Calu3 (cell line): ENCODE results near the gene CRISP1. TPM values are rescaled to one million over a fixed set of nuclear protein-coding genes. Genes with fewer than 3 reads are reported as not detected.
A peak's percentile ranks its signal among the peaks of the same experiment; 100 is the strongest.

Experiments
- Bru-seq: library from RNA; stranded (reverse); fragments of 400-500 nt; gene quantifications from one replicate; lab custom pipeline; 2021; lab: Mats Ljungman, UMichigan
- BruChase-seq, 2 experiments: library from RNA; stranded (reverse); fragments of 400-500 nt; gene quantifications; one replicate each; lab custom pipeline; 2021; lab: Mats Ljungman, UMichigan
- BruUV-seq: library from RNA; stranded (reverse); fragments of 400-500 nt; replicated peaks from 2 replicates; lab custom pipeline; 2021; lab: Mats Ljungman, UMichigan
- CTCF ChIA-PET: fragments of 300-600 bp; sonication (Branson Sonifier 250); formaldehyde crosslinking; loops from one replicate; lab custom pipeline; 2022; ENCODE audit warnings: antibody characterized with exemption; lab: Charles Lee
- DNase-seq: peaks from one replicate; pipeline ENCODE4 v3.0.0; 2022
- H3K27ac Mint-ChIP-seq: one replicate; pipeline ENCODE4 v1.8.0; 2022; ENCODE audit warnings: mixed read lengths; ENCODE audit not compliant: unreplicated experiment
- H3K27me3 Mint-ChIP-seq: one replicate; pipeline ENCODE4 v1.8.0; 2022; ENCODE audit warnings: mixed read lengths; ENCODE audit not compliant: unreplicated experiment
- H3K36me3 Mint-ChIP-seq: one replicate; pipeline ENCODE4 v1.8.0; 2022; ENCODE audit warnings: mild to moderate bottlenecking, moderate library complexity, mixed read lengths; ENCODE audit not compliant: insufficient read depth, unreplicated experiment
- H3K4me1 Mint-ChIP-seq: one replicate; pipeline ENCODE4 v1.8.0; 2022; ENCODE audit warnings: mild to moderate bottlenecking, low read depth, mixed read lengths; ENCODE audit not compliant: unreplicated experiment
- H3K4me3 Mint-ChIP-seq: one replicate; pipeline ENCODE4 v1.8.0; 2022; ENCODE audit warnings: mild to moderate bottlenecking, low read depth, moderate library complexity, mixed read lengths; ENCODE audit not compliant: unreplicated experiment
- H3K9me3 Mint-ChIP-seq: one replicate; pipeline ENCODE4 v1.8.0; 2022; ENCODE audit warnings: low read depth, mixed read lengths; ENCODE audit not compliant: unreplicated experiment
- intact Hi-C: fragments of 100-400 bp; cut with micrococcal nuclease; formaldehyde crosslinking; loops from one replicate; pipeline ENCODE4 v1.10.0; 2022; ENCODE audit not compliant: unreplicated experiment
- long read RNA-seq: library from polyadenylated mRNA; stranded (forward); transcript quantifications from one replicate; pipeline ENCODE4 v2.0.0, GENCODE V29; 2022
- total RNA-seq: library from RNA; stranded (reverse); gene quantifications from 2 replicates; pipeline ENCODE4 v1.2.3, GENCODE V29; 2022
- TF ChIP-seq, protein P1 (sequence below): fragments of 200-600 bp; IDR thresholded peaks from one replicate; pipeline ENCODE4 v1.8.0; 2022; ENCODE audit warnings: antibody characterized with exemption; ENCODE audit not compliant: unreplicated experiment

CRISP1 gene, protein sequence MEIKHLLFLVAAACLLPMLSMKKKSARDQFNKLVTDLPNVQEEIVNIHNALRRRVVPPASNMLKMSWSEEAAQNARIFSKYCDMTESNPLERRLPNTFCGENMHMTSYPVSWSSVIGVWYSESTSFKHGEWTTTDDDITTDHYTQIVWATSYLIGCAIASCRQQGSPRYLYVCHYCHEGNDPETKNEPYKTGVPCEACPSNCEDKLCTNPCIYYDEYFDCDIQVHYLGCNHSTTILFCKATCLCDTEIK
- total RNA-seq (not detected in 2 replicates), Bru-seq, nascent RNA (not detected), BruChase-seq, experiment 1, labeled RNA remaining after a 6-hour chase (percentile 1 among the genes with signal in this experiment), BruChase-seq, experiment 2, labeled RNA remaining after a 2-hour chase (not detected)
- long read RNA-seq, result 0 reads

DNA sequence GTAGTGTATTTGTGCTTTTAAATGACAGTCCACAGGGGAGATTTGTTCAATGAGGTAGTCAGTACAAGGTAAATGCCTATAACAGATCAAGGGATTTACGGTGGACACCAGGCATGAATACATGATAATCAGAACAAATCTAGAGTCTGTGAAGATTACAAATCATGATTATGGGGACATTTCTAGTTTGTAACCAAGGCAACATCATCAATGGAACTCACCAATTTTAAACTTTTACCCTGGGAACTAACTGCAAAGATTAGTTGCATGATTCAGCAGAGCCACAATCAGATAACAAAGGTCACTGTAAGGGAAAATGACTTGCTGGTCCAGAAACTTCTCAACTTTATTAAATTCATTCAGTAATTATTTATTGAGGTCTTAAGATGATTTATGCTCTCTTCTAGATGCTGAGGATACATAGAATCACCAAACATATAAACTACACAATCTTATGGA is at the start of gene CRISP1:
CRISP1 (minus strand) TSS at position 51 of the 459 bp plus-strand sequence. CDS start 9,135 bp downstream, outside the sequence.
- Mint-ChIP-seq H3K4me1 (peaks cover 18% of the 10 kb centered on the region), H3K27ac (no peak within 1 kb of the TSS), H3K36me3 (no peaks in the 10 kb centered on the region), H3K4me3 (no peak within 1 kb of the TSS), H3K9me3 (peaks cover 8% of the 10 kb centered on the region), H3K27me3 (no peaks in the 10 kb centered on the region)
- BruUV-seq, result no TSS peak
- TF ChIP-seq, protein P1, sequence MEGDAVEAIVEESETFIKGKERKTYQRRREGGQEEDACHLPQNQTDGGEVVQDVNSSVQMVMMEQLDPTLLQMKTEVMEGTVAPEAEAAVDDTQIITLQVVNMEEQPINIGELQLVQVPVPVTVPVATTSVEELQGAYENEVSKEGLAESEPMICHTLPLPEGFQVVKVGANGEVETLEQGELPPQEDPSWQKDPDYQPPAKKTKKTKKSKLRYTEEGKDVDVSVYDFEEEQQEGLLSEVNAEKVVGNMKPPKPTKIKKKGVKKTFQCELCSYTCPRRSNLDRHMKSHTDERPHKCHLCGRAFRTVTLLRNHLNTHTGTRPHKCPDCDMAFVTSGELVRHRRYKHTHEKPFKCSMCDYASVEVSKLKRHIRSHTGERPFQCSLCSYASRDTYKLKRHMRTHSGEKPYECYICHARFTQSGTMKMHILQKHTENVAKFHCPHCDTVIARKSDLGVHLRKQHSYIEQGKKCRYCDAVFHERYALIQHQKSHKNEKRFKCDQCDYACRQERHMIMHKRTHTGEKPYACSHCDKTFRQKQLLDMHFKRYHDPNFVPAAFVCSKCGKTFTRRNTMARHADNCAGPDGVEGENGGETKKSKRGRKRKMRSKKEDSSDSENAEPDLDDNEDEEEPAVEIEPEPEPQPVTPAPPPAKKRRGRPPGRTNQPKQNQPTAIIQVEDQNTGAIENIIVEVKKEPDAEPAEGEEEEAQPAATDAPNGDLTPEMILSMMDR, result no peak
- no peak for DNase-seq
- intact Hi-C loops, result no loop called here
- CTCF ChIA-PET, result no interaction called here

DNA sequence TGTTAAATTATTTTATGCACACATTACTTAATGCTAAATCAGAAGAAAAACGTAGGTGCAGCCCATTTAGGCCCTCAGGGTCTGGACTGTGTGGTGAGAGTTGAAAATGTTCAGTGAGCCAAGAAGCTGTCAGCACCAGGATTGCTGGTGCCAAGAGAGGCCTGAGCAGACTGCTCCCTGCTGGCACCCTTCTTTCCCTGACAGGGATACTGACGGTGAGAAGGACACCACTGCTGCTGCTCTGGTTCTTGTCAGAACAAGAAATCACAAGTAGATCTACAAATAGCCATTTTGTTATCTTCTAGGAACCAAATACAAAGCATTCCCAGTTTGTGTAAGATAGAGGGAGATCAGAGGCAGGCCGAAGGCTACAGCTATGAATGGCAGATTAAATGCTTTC is 48.7 kb upstream of the CRISP1 start:
- BruUV-seq, result no TSS peak

DNA sequence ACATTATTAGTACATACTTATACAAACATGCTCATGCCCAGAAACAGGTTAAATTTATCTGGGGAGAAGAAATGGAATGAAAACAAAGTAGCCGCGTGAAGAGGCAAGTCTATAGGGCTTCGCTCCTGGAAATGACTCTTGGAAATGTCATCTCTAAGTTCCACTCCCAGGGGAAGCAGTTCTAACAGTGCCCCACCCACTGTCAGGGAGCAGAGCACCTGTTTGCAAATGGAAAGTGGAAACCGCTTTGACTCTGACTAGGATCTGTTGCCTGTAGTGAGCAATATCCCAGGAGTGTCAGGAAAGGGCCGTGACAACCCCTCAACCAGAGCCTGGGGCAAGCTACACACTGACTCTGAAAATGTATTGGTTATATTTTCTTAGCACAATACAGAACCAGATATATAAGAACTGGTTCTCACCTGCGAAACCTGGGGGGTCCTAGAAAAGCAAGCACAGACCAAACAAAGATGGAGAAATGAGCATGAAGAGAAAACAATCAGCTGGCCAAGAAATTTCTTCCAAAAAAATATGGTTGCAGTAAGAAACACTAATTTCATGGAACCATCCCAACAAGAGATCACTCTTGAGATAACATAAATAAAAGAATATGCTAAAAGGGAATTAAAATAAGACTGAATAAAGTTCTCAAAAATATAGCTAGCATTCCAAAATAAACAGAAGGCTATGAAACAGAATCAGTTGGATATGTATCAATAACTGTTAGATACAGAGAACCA is 47.5 kb upstream of the CRISP1 start:
- no peak overlapping the region for H3K27ac Mint-ChIP-seq
- no peaks in the 10 kb centered on the region for H3K27me3 Mint-ChIP-seq
- TF ChIP-seq, protein P1, result no peak
- CTCF ChIA-PET, result interaction anchor here (1.1 kb wide), 1 partner anchor 25 kb away, joined by 3 read pairs; no protein-coding TSS in a partner anchor
- no peaks in the 10 kb centered on the region for H3K9me3 Mint-ChIP-seq
- intact Hi-C loops, result no loop called here
- H3K4me1 Mint-ChIP-seq, result no peaks in the 10 kb centered on the region
- no peaks in the 10 kb centered on the region for H3K36me3 Mint-ChIP-seq
- H3K4me3 Mint-ChIP-seq, result no peak overlapping the region
- no peak for DNase-seq
- BruUV-seq, result no TSS peak

More for the DNA sequence above, 48.7 kb upstream of the CRISP1 start:
- no peaks in the 10 kb centered on the region for H3K36me3 Mint-ChIP-seq
- no peaks in the 10 kb centered on the region for H3K9me3 Mint-ChIP-seq
- H3K4me1 Mint-ChIP-seq, result no peaks in the 10 kb centered on the region
- no peak for DNase-seq
- intact Hi-C loops, result no loop called here
- no peak overlapping the region for H3K27ac Mint-ChIP-seq
- CTCF ChIA-PET, result interaction anchor here (0.6 to 1.1 kb wide), 2 partner anchors 24 to 103 kb away, joined by 3 to 4 read pairs; no protein-coding TSS in a partner anchor
- no peaks in the 10 kb centered on the region for H3K27me3 Mint-ChIP-seq
- H3K4me3 Mint-ChIP-seq, result no peak overlapping the region
- TF ChIP-seq, protein P1, result no peak

DNA sequence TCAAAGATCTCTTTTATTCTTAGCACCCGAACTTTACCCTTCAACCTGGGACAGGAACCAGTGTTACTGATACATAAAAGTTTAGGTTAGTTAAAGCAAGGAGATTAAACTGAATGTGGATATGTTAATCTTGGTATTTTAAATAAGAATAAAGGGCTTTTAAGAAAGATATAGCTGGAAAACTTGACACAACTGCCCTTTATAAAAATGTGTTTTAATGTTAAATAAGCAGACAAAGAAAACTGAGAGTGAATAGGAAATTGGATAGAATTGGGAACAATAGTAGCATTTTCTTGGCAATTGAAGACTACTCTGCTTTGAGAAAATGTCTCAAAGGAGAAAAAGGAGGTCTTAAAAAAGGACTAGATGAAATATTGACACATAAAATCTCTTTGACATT is 45.9 kb upstream of the CRISP1 start:
- H3K27ac Mint-ChIP-seq, result no peak overlapping the region
- H3K36me3 Mint-ChIP-seq, result no peaks in the 10 kb centered on the region
- intact Hi-C loops, result no loop called here
- H3K9me3 Mint-ChIP-seq, result no peaks in the 10 kb centered on the region
- BruUV-seq, result no TSS peak
- no peaks in the 10 kb centered on the region for H3K27me3 Mint-ChIP-seq
- DNase-seq, result no peak
- CTCF ChIA-PET, result no interaction called here
- no peak overlapping the region for H3K4me3 Mint-ChIP-seq
- no peaks in the 10 kb centered on the region for H3K4me1 Mint-ChIP-seq
- TF ChIP-seq, protein P1, result no peak
